CD14-positive monocyte (primary cell): ENCODE data around the gene SCAI. TPM values are rescaled to one million over a fixed set of nuclear protein-coding genes. Genes with fewer than 3 reads are reported as not detected.
A peak's percentile ranks its signal among the peaks of the same experiment; 100 is the strongest.

ENCODE experiments used
- DNase-seq, 3 donors: peaks; one replicate each; pipeline ENCODE4 v3.0.0-alpha.2; 2011 to 2022
- H2AFZ ChIP-seq: 2 replicates; pipeline ENCODE4 v1.6.0; 2012; ENCODE audit warnings: mild to moderate bottlenecking, low read depth, low read length, inconsistent platforms; ENCODE audit not compliant: insufficient read depth, poor library complexity, severe bottlenecking
- H3K27ac ChIP-seq, 2 donors: 1 replicate in 1 of 2; 2 replicates in 1 of 2; pipeline ENCODE4 v1.5.1; 2012 to 2013; ENCODE audit warnings: low read length in 2 of 2, control low read depth in 1 of 2, inconsistent platforms in 1 of 2, low read depth in 1 of 2, mild to moderate bottlenecking in 1 of 2
- H3K27me3 ChIP-seq, 2 donors: one replicate each; pipeline versions ENCODE4 v1.6.0 to v1.6.1; 2011 to 2013; ENCODE audit warnings: low read length in 2 of 2; ENCODE audit not compliant: control insufficient read depth in 2 of 2, insufficient read depth in 2 of 2
- H3K36me3 ChIP-seq, 2 donors: replicated peaks in 1 of 2; 1 replicate in 1 of 2; 2 replicates in 1 of 2; pipeline versions ENCODE4 v1.5.1 to v1.6.1; 2012 to 2013; ENCODE audit warnings: low read length in 2 of 2, control low read depth in 1 of 2, inconsistent platforms in 1 of 2, mild to moderate bottlenecking in 1 of 2; ENCODE audit not compliant: insufficient read depth in 2 of 2, control insufficient read depth in 1 of 2
- H3K4me1 ChIP-seq, 2 donors: 1 replicate in 1 of 2; 2 replicates in 1 of 2; pipeline versions ENCODE4 v1.5.1 to v1.6.1; 2012 to 2013; ENCODE audit warnings: low read length in 2 of 2, control low read depth in 1 of 2, inconsistent platforms in 1 of 2, mild to moderate bottlenecking in 1 of 2, moderate library complexity in 1 of 2; ENCODE audit not compliant: insufficient read depth in 2 of 2, control insufficient read depth in 1 of 2
- H3K4me2 ChIP-seq: replicated peaks from 2 replicates; pipeline ENCODE3; 2012; ENCODE audit warnings: low read length, moderate library complexity, mild to moderate bottlenecking; ENCODE audit not compliant: poor library complexity, severe bottlenecking; ENCODE audit errors: extremely low read depth
- H3K4me3 ChIP-seq, 3 experiments: fragments of 200-600 bp in 1 of 3; sonication (generic) in 1 of 3; replicated peaks in 1 of 3; 1 replicate in 2 of 3; 2 replicates in 1 of 3; pipeline ENCODE4 v1.5.1; 2011 to 2013; ENCODE audit warnings: low read length in 3 of 3, mild to moderate bottlenecking in 3 of 3, control low read depth in 2 of 3, low read depth in 2 of 3, inconsistent platforms in 1 of 3, moderate library complexity in 1 of 3
- H3K79me2 ChIP-seq: 2 replicates; pipeline ENCODE4 v1.6.0; 2012; ENCODE audit warnings: mild to moderate bottlenecking, control low read depth, inconsistent platforms, low read length, moderate library complexity; ENCODE audit not compliant: insufficient read depth
- H3K9ac ChIP-seq: 2 replicates; pipeline ENCODE4 v1.6.0; 2017; ENCODE audit warnings: low read length, mild to moderate bottlenecking; ENCODE audit not compliant: insufficient read depth, poor library complexity, severe bottlenecking
- H3K9me3 ChIP-seq, 2 donors: replicated peaks in 1 of 2; 1 replicate in 1 of 2; 2 replicates in 1 of 2; pipeline versions ENCODE4 v1.5.1 to v1.6.1; 2012 to 2013; ENCODE audit warnings: low read length in 2 of 2, control low read depth in 1 of 2; ENCODE audit not compliant: control insufficient read depth in 1 of 2, insufficient read depth in 1 of 2
- H4K20me1 ChIP-seq: 2 replicates; pipeline ENCODE4 v1.6.0; 2012; ENCODE audit warnings: mild to moderate bottlenecking, low read length, control low read depth, moderate library complexity; ENCODE audit not compliant: insufficient read depth
- H3K27ac Mint-ChIP-seq, 7 donors: one replicate each; pipeline ENCODE4 v1.8.0; 2020; ENCODE audit warnings: mild to moderate bottlenecking in 7 of 7, mixed read lengths in 7 of 7, moderate library complexity in 6 of 7, inconsistent platforms in 2 of 7
- H3K27me3 Mint-ChIP-seq, 3 donors: one replicate each; pipeline ENCODE4 v1.8.0; 2021 to 2022; ENCODE audit warnings: low read depth in 3 of 3, mild to moderate bottlenecking in 3 of 3, mixed read lengths in 3 of 3, moderate library complexity in 3 of 3, inconsistent platforms in 1 of 3
- H3K36me3 Mint-ChIP-seq, 2 donors: one replicate each; pipeline ENCODE4 v1.8.0; 2020; ENCODE audit warnings: mixed read lengths in 2 of 2, inconsistent platforms in 1 of 2, mild to moderate bottlenecking in 1 of 2
- H3K4me1 Mint-ChIP-seq: one replicate; pipeline ENCODE4 v1.8.0; 2020; ENCODE audit warnings: mild to moderate bottlenecking, mixed read lengths
- H3K4me3 Mint-ChIP-seq, 2 donors: one replicate each; pipeline ENCODE4 v1.8.0; 2020; ENCODE audit warnings: mild to moderate bottlenecking in 2 of 2, mixed read lengths in 2 of 2, moderate library complexity in 1 of 2
- H3K9me3 Mint-ChIP-seq, 7 donors: one replicate each; pipeline ENCODE4 v1.8.0; 2020 to 2022; ENCODE audit warnings: mixed read lengths in 7 of 7, mild to moderate bottlenecking in 6 of 7, moderate library complexity in 6 of 7, inconsistent platforms in 2 of 7
- CTCF ChIP-seq: fragments of 200-600 bp; IDR thresholded peaks from one replicate; pipeline ENCODE4 v1.8.0; 2022; ENCODE audit warnings: antibody characterized with exemption, mild to moderate bottlenecking
- WGBS: methylation state at CpG from one replicate; pipeline ENCODE4 v1.1.5; 2013; ENCODE audit warnings: missing lambda C conversion rate; ENCODE audit not compliant: insufficient coverage; 5-methylcytosine and 5-hydroxymethylcytosine counted together
- intact Hi-C, 2 donors: fragments of 100-400 bp; cut with micrococcal nuclease; formaldehyde crosslinking; loops; one replicate each; pipeline versions ENCODE4 v1.15.0 to v1.15.1; 2023
- polyA plus RNA-seq, 3 donors: library from polyadenylated mRNA; depleted of rRNA in 1 of 3; unstranded in 2 of 3; stranded (reverse) in 1 of 3; fragments of 300-500 nt in 2 of 3; fragments of >200 nt in 1 of 3; fragmentation: Illumina TruSeq in 2 of 3; gene quantifications; 1 replicate in 2 of 3; 2 replicates in 1 of 3; pipeline ENCODE4 v1.2.3, GENCODE V29; 2012 to 2021

The SCAI gene
- polyA plus RNA-seq, 3 donors, result 0.76 to 1.4 (median 0.84) TPM

- H3K4me2 ChIP-seq, result no peak overlapping the region
- no peak overlapping the region for H2AFZ ChIP-seq
- Mint-ChIP-seq H3K36me3 (peaks cover 53 to 67% of the 10 kb centered on the region in 2 donors), H3K9me3 (peaks cover 0 to 2% (median 0%) of the 10 kb centered on the region in 7 donors), H3K27ac (peak overlapping the region in 2 of 7 donors; percentile 32 to 69), H3K27me3 (no peaks in the 10 kb centered on the region), H3K4me3 (no peak overlapping the region), H3K4me1 (peaks cover 3% of the 10 kb centered on the region)
- TF ChIP-seq CTCF, result no peak
- no peaks in the 10 kb centered on the region for H3K4me1 ChIP-seq
- H3K27me3 ChIP-seq, result no peaks in the 10 kb centered on the region
- peaks cover 52 to 73% of the 10 kb centered on the region in 2 donors for H3K36me3 ChIP-seq
- H3K27ac ChIP-seq, result no peak overlapping the region
- H3K9me3 ChIP-seq, result no peaks in the 10 kb centered on the region
- H3K79me2 ChIP-seq, result peaks cover 22% of the 10 kb centered on the region
- WGBS, result 100% methylated on average over 1 of the region's 2 CpGs
- no peak for DNase-seq
- no peak overlapping the region for H3K4me3 ChIP-seq
- H4K20me1 ChIP-seq, result peaks cover 30% of the 10 kb centered on the region
- no peak overlapping the region for H3K9ac ChIP-seq
- intact Hi-C loops, result no loop called here
Observed at GRCh38 chr9:125156551-125156950, 13.2 kb upstream of the SCAI start.

DNA sequence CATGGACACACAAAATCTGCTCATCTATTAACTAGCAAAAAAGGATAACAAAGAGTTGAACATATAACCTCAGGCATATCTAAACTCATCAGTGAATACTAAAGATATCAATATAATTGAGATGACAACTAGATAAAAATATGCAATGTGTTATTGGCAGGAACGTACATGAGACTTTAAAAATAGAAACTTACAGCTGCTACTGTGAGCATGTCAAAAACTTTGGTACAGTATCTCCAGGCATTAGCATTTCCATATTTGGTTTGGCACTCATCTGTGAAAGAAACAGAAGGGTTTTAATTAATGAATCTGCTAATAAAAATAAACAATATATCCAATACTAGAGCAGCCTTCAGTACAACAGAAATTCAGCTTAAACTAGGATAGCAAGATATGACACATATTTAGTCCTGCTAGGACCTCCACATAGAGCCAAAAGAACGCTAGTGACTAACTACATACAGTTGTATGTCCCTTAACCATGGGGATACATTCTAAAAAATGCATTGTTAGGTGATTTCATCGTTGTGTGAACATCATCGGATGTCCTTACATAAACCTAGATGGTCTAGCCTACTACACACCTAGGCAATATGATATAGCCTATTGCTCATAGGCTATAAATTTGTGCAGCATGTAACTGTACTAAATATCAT, 10.5 kb upstream of the SCAI start:
- Histone ChIP-seq H3K4me3 (no peak overlapping the region), H3K36me3 (peaks cover 67 to 82% of the 10 kb centered on the region in 2 donors)
- intact Hi-C loops, result no loop called here

More for the DNA sequence above, 10.5 kb upstream of the SCAI start:
- Mint-ChIP-seq H3K9me3 (no peaks in the 10 kb centered on the region), H3K27me3 (no peaks in the 10 kb centered on the region), H3K4me1 (no peaks in the 10 kb centered on the region), H3K36me3 (peaks cover 72 to 76% of the 10 kb centered on the region in 2 donors), H3K4me3 (no peak overlapping the region), H3K27ac (no peak overlapping the region)
- Histone ChIP-seq H4K20me1 (peaks cover 9% of the 10 kb centered on the region), H3K27ac (no peak overlapping the region), H2AFZ (no peak overlapping the region), H3K4me2 (no peak overlapping the region), H3K79me2 (no peaks in the 10 kb centered on the region), H3K9ac (no peak overlapping the region), H3K9me3 (no peaks in the 10 kb centered on the region), H3K4me1 (no peaks in the 10 kb centered on the region), H3K27me3 (no peaks in the 10 kb centered on the region)
- WGBS, result no CpG with 5 or more reads among the region's 4 CpGs
- no peak for DNase-seq
- no peak for TF ChIP-seq CTCF
